Kidney (tissue), 14 donors: ENCODE measurements around the gene WWOX. TPM values are rescaled to one million over a fixed set of nuclear protein-coding genes. Genes with fewer than 3 reads are reported as not detected.
A peak's percentile ranks its signal among the peaks of the same experiment; 100 is the strongest.

ENCODE experiments used
- DNase-seq, 5 donors: peaks; one replicate each; pipeline ENCODE4 v3.0.0-alpha.2; 2013 to 2020
- FAIRE-seq: peaks from 2 replicates; lab custom pipeline; 2012; peaks lifted over from hg19 to GRCh38; lab: Jason Lieb, UNC
- H3K27ac ChIP-seq, 2 donors: one replicate each; pipeline ENCODE4 v1.7.0; 2013; ENCODE audit warnings: low read depth in 2 of 2, low read length in 2 of 2, inconsistent platforms in 1 of 2
- H3K27me3 ChIP-seq: one replicate; pipeline ENCODE4 v1.7.1; 2013; ENCODE audit warnings: low read length, inconsistent platforms; ENCODE audit not compliant: control insufficient read depth, insufficient read depth
- H3K36me3 ChIP-seq, 3 donors: one replicate each; pipeline versions ENCODE4 v1.7.0 to v1.7.1; 2013; ENCODE audit warnings: low read length in 3 of 3, control low read depth in 1 of 3, inconsistent platforms in 1 of 3; ENCODE audit not compliant: insufficient read depth in 3 of 3, control insufficient read depth in 2 of 3
- H3K4me1 ChIP-seq, 3 donors: one replicate each; pipeline versions ENCODE4 v1.7.0 to v1.7.1; 2013; ENCODE audit warnings: low read length in 3 of 3, inconsistent platforms in 1 of 3, low read depth in 1 of 3; ENCODE audit not compliant: control insufficient read depth in 2 of 3, insufficient read depth in 2 of 3
- H3K4me3 ChIP-seq, 3 donors: one replicate each; pipeline versions ENCODE4 v1.7.0 to v1.8.1; 2013; ENCODE audit warnings: low read length in 3 of 3, control low read depth in 1 of 3, inconsistent platforms in 1 of 3
- H3K9ac ChIP-seq, 3 donors: one replicate each; pipeline versions ENCODE4 v1.7.0 to v1.7.1; 2013; ENCODE audit warnings: low read length in 3 of 3, control low read depth in 1 of 3, inconsistent platforms in 1 of 3
- H3K9me3 ChIP-seq, 3 donors: one replicate each; pipeline versions ENCODE4 v1.7.0 to v1.7.1; 2013; ENCODE audit warnings: low read length in 3 of 3, control low read depth in 1 of 3, inconsistent platforms in 1 of 3; ENCODE audit not compliant: control insufficient read depth in 2 of 3, insufficient read depth in 1 of 3
- intact Hi-C: fragments of 100-400 bp; cut with DNase I; formaldehyde crosslinking; loops from one replicate; pipeline ENCODE4 v1.11.1; 2022
- polyA plus RNA-seq: library from polyadenylated mRNA; stranded (reverse); fragments of 350-450 nt; fragmentation: Illumina TruSeq; extraction: RNeasy Lipid Tissue Mini Kit (QIAGEN cat#74804); gene quantifications from one replicate; pipeline ENCODE4 v1.2.3, GENCODE V29; 2014; ENCODE audit warnings: low read depth, low replicate concordance; ENCODE audit not compliant: insufficient read depth
- total RNA-seq: library from RNA; stranded (reverse); fragmentation: NEBNext Ultra II Directional; extraction: Animal tissue kit (Norgen Biotek cat#: 25700); gene quantifications from one replicate; pipeline ENCODE4 v1.2.1, GENCODE V29; 2021
- TF ChIP-seq, protein P1 (sequence below): IDR thresholded peaks from 3 replicates; pipeline ENCODE4 v1.5.1; 2012; ENCODE audit warnings: mild to moderate bottlenecking, moderate library complexity, borderline replicate concordance; ENCODE audit not compliant: insufficient read depth; ENCODE audit errors: extremely low read depth
- donor health status: control.
- donor health status: control.
- donor health status: control.
- donor health status: control.
- donor health status: control.
- donor health status: DM: yes; HTN: yes; CAD: no.
- donor health status: Normal renal cell carcinoma (clear cell type).

WWOX gene
- total and polyA plus RNA-seq, 2 donors from 2014 or later, result 22.5 to 30.3 TPM

GRCh38 chr16:78383118-78383517 is 283.7 kb downstream of the WWOX start:
- Histone ChIP-seq H3K27me3 (no peaks in the 10 kb centered on the region), H3K9me3 (no peaks in the 10 kb centered on the region), H3K9ac (no peak overlapping the region), H3K36me3 (no peaks in the 10 kb centered on the region), H3K4me1 (peaks cover 0 to 5% (median 0%) of the 10 kb centered on the region in 3 donors), H3K27ac (no peak overlapping the region), H3K4me3 (no peak overlapping the region)
- TF ChIP-seq, protein P1, sequence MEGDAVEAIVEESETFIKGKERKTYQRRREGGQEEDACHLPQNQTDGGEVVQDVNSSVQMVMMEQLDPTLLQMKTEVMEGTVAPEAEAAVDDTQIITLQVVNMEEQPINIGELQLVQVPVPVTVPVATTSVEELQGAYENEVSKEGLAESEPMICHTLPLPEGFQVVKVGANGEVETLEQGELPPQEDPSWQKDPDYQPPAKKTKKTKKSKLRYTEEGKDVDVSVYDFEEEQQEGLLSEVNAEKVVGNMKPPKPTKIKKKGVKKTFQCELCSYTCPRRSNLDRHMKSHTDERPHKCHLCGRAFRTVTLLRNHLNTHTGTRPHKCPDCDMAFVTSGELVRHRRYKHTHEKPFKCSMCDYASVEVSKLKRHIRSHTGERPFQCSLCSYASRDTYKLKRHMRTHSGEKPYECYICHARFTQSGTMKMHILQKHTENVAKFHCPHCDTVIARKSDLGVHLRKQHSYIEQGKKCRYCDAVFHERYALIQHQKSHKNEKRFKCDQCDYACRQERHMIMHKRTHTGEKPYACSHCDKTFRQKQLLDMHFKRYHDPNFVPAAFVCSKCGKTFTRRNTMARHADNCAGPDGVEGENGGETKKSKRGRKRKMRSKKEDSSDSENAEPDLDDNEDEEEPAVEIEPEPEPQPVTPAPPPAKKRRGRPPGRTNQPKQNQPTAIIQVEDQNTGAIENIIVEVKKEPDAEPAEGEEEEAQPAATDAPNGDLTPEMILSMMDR, result no peak
- intact Hi-C loops, result no loop called here
- DNase-seq, result no peak
- FAIRE-seq, result no peak

DNA sequence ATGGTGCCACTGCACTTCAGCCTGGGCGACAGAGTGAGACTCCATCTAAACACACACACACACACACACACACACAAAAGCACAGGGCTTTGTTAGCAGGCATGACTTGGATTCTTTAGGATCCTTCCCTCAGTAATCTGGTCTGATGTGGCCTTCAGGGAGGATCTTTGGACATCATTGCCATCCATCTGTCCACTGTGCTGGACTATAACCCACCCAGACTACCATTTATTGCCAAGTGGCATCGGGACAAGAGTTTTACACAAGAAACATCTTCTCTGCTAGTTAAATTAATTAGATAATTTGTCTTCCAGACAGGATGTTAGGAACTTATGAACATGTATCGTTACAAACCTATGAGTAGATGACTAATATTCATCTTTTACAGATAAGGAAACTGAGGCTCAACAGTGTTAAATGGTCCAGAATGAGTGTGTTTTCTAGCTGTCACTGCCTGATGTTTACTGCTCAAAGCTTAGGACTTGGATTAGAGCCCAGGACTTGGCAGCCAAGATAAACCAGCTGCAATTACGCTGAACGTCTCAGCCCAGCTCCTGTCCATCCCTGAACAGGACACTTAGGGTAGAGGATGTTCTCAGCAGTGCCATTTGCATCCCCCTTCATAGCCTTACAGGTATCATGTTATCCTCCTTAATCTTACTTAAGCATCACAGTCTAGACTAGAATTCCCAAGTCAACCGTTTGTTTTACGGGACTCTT is 285.8 kb downstream of the WWOX start:
- no peak for FAIRE-seq

DNA sequence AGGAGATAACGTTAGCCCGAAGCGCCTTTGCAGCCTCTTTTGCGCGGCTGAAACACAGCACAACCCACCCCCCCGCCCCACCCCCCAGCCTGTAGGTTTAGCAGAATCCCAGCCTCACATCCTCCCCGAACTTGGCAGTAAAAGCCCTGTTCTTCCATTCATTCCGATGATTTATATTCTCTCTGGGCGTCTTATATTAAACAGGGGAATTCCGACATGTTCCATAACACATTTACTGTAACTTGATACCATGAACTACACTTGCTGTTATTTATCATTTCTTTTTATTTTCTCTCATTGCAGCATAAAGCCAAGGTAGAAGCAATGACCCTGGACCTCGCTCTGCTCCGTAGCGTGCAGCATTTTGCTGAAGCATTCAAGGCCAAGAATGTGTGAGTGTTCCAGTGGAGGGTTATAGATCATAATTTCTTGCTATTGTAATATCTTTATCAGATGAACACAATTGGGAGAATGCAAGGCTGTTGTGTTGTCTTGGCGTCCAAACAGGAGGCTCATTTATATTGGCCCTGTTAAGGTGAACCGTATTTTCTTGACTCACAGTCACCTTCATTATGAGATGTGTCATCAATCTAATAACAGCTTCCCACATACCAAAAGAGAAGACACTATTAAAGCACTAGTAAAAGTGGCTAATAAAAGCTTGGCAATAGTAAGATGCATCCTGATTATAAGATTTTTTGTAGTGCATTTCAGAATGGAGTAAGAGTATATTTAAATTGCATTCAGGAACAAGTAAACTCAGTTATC is 287.3 kb downstream of the WWOX start:
- Histone ChIP-seq H3K9ac (no peak overlapping the region), H3K27ac (no peak overlapping the region), H3K4me1 (peaks cover 0 to 5% (median 0%) of the 10 kb centered on the region in 3 donors), H3K4me3 (no peak overlapping the region), H3K27me3 (no peaks in the 10 kb centered on the region), H3K36me3 (no peaks in the 10 kb centered on the region), H3K9me3 (no peaks in the 10 kb centered on the region)
- no peak for FAIRE-seq
- TF ChIP-seq, protein P1, result no peak
- intact Hi-C loops, result no loop called here
- DNase-seq, result peak in 2 of 5 donors; percentile 69 to 90

More for the DNA sequence above, 285.8 kb downstream of the WWOX start:
- Histone ChIP-seq H3K4me3 (no peak overlapping the region), H3K4me1 (peaks cover 0 to 5% (median 0%) of the 10 kb centered on the region in 3 donors), H3K27me3 (no peaks in the 10 kb centered on the region), H3K36me3 (no peaks in the 10 kb centered on the region), H3K9me3 (no peaks in the 10 kb centered on the region), H3K27ac (no peak overlapping the region), H3K9ac (no peak overlapping the region)
- peak in 1 of 5 donors; percentile 44 for DNase-seq
- intact Hi-C loops, result no loop called here
- TF ChIP-seq, protein P1, result no peak
